ACC112 (cell line): ENCODE measurements around the gene PIGU.
"Not testable (repeated sequence)": the region's sequence is repeated elsewhere in the genome, so short reads cannot be mapped to it uniquely, and the experiment has no call there.

Experiments
- H2AFZ ChIP-seq: fragments of 200-600 bp; sonication (generic); one replicate; pipeline ENCODE4 v1.6.0; 2017; ENCODE audit warnings: antibody characterized with exemption, low read length; ENCODE audit not compliant: unreplicated experiment
- H3K27ac ChIP-seq: fragments of 200-600 bp; sonication (generic); 2 replicates; pipeline ENCODE4 v1.5.1; 2014; ENCODE audit warnings: low read depth, mild to moderate bottlenecking, antibody characterized with exemption, low read length, moderate library complexity
- H3K27me3 ChIP-seq: fragments of 200-600 bp; sonication (generic); 2 replicates; pipeline ENCODE4 v1.6.1; 2014; ENCODE audit warnings: mild to moderate bottlenecking, antibody characterized with exemption, low read length, moderate library complexity, mixed read lengths; ENCODE audit not compliant: insufficient read depth
- H3K36me3 ChIP-seq: fragments of 200-600 bp; sonication (generic); 2 replicates; pipeline ENCODE4 v1.6.1; 2016; ENCODE audit warnings: mild to moderate bottlenecking, antibody characterized with exemption, low read length, moderate library complexity, mixed read lengths; ENCODE audit not compliant: insufficient read depth
- H3K4me1 ChIP-seq: fragments of 200-600 bp; sonication (generic); one replicate; pipeline ENCODE4 v1.6.1; 2016; ENCODE audit warnings: low read length, mixed read lengths; ENCODE audit not compliant: insufficient read depth, unreplicated experiment, control insufficient read depth
- H3K4me3 ChIP-seq: fragments of 200-600 bp; sonication (generic); 2 replicates; pipeline ENCODE4 v1.5.1; 2014; ENCODE audit warnings: mild to moderate bottlenecking, low read depth, low read length
- H3K79me2 ChIP-seq: fragments of 200-600 bp; sonication (generic); one replicate; pipeline ENCODE4 v1.6.0; 2016; ENCODE audit warnings: low read length; ENCODE audit not compliant: control insufficient read depth, unreplicated experiment, insufficient read depth

PIGU gene

GRCh38 chr20:34676642-34677373 lies at the start of gene PIGU:
Gene PIGU (minus strand): TSS chr20:34677092. CDS start chr20:34677085, 7 bp downstream.
- Histone ChIP-seq H3K27ac (peak within 1 kb of the TSS; percentile 49; the same call in 1 of the 2 replicates), H3K4me1 (peaks cover 5% of the 10 kb centered on the region), H2AFZ (peak within 1 kb of the TSS; percentile 92), H3K4me3 (peak within 1 kb of the TSS; percentile 86), H3K27me3 (no peaks in the 10 kb centered on the region), H3K79me2 (peaks cover 16% of the 10 kb centered on the region), H3K36me3 (no peaks in the 10 kb centered on the region)

DNA sequence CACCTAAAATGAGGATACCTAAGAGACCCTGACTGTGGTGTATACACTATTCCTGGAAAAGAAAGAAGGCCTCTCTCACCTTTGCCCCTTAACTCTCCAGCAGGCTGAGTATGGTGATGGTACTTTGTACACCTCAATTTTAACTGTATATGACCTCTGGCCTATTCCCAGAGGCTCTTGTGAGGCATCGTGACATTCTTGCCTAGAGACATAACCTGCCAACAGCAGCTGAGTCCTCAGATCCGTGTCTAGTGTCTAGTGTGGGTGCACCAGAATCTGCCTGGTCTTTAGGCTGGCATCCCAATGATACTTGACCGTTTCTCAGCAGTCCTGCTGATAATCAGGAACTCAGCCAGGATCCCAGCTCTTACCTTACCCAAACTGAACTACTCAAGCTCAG lies 47.3 kb upstream of the PIGU start:
- Histone ChIP-seq H3K27ac (no peak overlapping the region), H3K27me3 (no peaks in the 10 kb centered on the region), H3K36me3 (peaks cover 9% of the 10 kb centered on the region; the same call in 1 of the 2 replicates), H2AFZ (no peak overlapping the region), H3K4me3 (no peak overlapping the region), H3K79me2 (no peaks in the 10 kb centered on the region), H3K4me1 (peaks cover 7% of the 10 kb centered on the region)

DNA sequence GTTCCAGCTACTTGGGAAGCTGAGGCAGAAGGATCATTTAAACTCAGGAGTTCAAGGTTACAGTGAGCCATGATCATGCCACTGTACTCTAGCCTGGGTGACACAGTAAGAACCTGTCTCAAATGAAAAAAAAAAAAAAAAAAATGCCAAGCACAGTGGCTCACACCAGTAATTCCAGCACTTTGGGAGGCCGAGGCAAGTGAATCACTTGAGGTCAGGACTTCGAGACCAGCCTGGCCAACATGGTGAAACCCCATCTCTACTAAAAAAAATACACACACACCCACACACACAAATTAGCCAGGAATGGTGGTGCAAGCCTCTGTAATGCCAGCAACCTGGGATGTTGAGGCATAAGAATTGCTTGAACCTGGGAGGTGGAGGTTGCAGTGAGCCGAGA lies 45.7 kb upstream of the PIGU start:
- H3K4me1 ChIP-seq, H2AFZ ChIP-seq: not testable (repeated sequence)

GRCh38 chr20:34720266-34720665 lies 43.4 kb upstream of the PIGU start:
- Histone ChIP-seq H3K27ac (no peak overlapping the region), H3K27me3 (no peaks in the 10 kb centered on the region), H3K4me3 (no peak overlapping the region), H3K36me3 (peaks cover 14% of the 10 kb centered on the region), H2AFZ (no peak overlapping the region), H3K79me2 (no peaks in the 10 kb centered on the region), H3K4me1 (peaks cover 13% of the 10 kb centered on the region)

More for the DNA sequence above, 45.7 kb upstream of the PIGU start:
- not testable (repeated sequence) for H3K79me2 ChIP-seq, H3K4me3 ChIP-seq, H3K27ac ChIP-seq, H3K27me3 ChIP-seq
- peaks cover 14% of the 10 kb centered on the region for H3K36me3 ChIP-seq

DNA sequence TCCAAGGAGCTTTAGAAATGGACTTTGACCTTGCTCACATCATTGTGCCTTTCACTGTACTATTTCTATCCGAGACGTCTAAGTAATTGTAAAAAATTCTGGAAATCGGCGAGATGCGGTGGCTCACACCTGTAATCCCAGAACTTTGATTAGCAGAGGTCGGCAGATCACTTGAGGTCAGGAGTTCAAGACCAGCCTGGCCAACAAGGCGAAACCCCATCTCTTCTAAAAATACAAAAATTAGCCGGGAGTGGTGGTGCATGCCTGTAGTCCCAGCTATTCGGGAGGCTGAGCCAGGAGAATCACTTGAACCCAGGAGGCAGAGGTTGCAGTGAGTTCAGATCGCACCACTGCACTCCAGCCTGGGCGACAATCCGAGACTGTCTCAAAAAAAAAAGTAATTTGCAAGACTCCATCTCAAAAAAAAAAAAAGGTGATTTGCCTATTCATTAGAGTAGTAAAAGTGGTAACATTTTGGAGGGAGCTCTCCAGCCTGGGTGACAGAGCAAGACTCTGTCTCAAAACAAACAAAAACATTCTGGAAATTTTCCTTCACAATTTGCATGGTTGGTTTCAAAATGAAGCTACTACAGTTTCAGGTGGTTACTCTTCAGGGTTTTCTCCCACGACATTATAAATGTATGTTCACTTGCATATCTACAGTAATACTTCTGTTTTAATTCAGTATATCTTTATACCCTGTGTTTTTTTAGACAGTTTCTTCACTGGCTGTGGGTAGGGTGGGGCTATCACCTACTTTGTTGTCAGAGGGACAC lies 42.5 kb upstream of the PIGU start:
- Histone ChIP-seq H3K36me3 (peaks cover 14% of the 10 kb centered on the region), H3K4me1 (peaks cover 14% of the 10 kb centered on the region)
- H3K4me3 ChIP-seq, H2AFZ ChIP-seq, H3K27ac ChIP-seq, H3K79me2 ChIP-seq, H3K27me3 ChIP-seq: not testable (repeated sequence)

DNA sequence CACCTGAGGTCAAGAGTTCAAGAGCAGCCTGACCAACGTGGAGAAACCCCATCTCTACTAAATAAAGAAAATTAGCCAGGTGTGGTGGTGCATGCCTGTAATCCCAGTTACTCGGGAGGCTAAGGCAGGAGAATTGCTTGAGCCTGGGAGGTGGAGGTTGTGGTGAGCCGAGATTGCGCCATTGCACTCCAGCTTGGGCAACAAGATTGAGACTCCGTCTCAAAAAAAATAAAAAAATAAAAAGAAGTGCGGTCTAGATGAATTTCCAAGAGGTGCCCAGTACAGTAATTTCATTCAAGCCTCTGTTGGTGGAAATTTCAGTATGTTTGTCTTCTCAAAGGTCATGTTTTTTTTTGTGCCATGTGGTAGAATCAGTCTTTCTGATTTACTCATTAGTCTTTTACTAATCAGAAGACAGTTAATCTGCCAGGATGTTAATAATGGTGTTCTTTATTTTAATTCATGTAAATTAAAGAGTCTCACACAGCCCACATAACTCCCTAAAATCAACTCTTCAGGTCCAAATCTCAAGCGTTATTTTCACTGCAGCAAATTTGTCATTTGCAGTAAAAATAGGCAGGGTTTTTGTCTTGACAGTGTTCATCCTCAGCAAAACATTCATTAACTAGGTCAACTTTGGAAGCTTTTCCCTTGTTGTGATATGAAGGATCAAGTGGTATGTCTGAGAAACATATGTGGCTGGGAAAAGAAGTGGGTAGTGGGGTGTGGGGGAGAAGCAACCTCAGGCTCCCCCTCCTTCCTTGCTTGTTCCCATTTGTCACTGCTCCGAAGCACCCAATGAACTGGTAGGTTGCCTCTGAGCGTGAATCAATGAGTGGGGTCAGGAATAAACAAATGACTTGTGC lies 40.6 kb upstream of the PIGU start:
- Histone ChIP-seq H3K36me3 (peaks cover 14% of the 10 kb centered on the region), H3K27ac (no peak overlapping the region), H3K27me3 (no peaks in the 10 kb centered on the region), H2AFZ (no peak overlapping the region), H3K4me3 (no peak overlapping the region), H3K4me1 (peaks cover 23% of the 10 kb centered on the region), H3K79me2 (no peaks in the 10 kb centered on the region)

DNA sequence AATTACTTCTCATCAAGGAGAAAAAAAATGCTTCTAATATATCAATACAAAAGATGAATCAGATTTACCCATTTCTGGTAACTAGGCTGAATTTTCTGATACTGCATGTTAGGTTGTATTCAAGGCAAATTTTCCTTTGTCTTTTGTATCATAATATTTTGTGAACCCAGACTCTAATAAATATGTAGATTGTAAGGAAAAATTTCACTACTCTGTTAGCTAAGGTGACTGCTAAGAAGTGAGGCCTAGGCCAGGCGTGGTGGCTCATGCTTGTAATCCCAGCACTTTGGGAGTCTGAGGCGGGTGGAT lies 40.0 kb upstream of the PIGU start:
- peaks cover 14% of the 10 kb centered on the region for H3K36me3 ChIP-seq

GRCh38 chr20:34715384-34715783 lies 38.5 kb upstream of the PIGU start:
- H3K36me3 ChIP-seq: peaks cover 12% of the 10 kb centered on the region
- no peak overlapping the region for H3K4me3 ChIP-seq
- no peak overlapping the region for H2AFZ ChIP-seq
- H3K27me3 ChIP-seq: no peaks in the 10 kb centered on the region
- no peak overlapping the region for H3K27ac ChIP-seq
- peaks cover 27% of the 10 kb centered on the region for H3K4me1 ChIP-seq
- H3K79me2 ChIP-seq: no peaks in the 10 kb centered on the region

More for the DNA sequence above, 40.0 kb upstream of the PIGU start:
- Histone ChIP-seq H3K27ac (no peak overlapping the region), H3K4me1 (peaks cover 23% of the 10 kb centered on the region), H3K4me3 (no peak overlapping the region), H3K79me2 (no peaks in the 10 kb centered on the region), H3K27me3 (no peaks in the 10 kb centered on the region), H2AFZ (no peak overlapping the region)

DNA sequence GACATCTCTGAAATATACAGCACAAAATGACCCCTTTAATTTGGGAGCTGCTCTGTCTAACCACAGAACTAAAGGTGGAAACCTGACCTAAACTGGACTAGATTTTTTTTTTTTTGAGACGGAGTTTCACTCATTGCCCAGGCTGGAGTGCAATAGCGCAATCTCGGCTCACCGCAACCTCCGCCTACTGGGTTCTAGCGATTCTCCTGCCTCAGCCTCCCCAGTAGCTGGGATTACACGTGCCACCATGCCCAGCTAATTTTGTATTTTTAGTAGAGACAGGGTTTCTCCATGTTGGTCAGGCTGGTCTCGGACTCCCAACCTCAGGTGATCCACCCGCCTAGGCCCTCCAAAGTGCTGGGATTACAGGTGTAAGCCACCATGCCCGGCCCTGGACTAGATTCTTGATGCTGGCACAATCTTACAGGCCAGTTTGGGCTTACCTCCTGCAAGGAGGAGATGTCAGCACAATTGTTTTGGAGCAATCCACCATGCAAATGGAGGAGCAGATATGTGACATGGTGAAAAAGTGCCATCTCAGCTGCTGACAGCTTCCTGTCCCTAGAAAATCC lies 37.1 kb upstream of the PIGU start:
- peaks cover 30% of the 10 kb centered on the region for H3K4me1 ChIP-seq
- not testable (repeated sequence) for H2AFZ ChIP-seq, H3K79me2 ChIP-seq, H3K4me3 ChIP-seq, H3K27me3 ChIP-seq, H3K36me3 ChIP-seq
- H3K27ac ChIP-seq: peak overlapping the region; percentile 36; the same call in 1 of the 2 replicates

GRCh38 chr20:34713194-34713943 lies 36.5 kb upstream of the PIGU start:
- Histone ChIP-seq H3K27ac (peak overlapping the region; percentile 63), H3K79me2 (no peaks in the 10 kb centered on the region), H3K4me1 (peaks cover 30% of the 10 kb centered on the region), H3K36me3 (peaks cover 9% of the 10 kb centered on the region), H3K4me3 (no peak overlapping the region), H3K27me3 (no peaks in the 10 kb centered on the region), H2AFZ (no peak overlapping the region)
